C4-2B (cell line): ENCODE data around the gene CCL25.

ENCODE experiments used
- ZFX ChIP-seq: fragments of 450-650 bp; IDR thresholded peaks from 2 replicates; pipeline ENCODE4 v1.6.1; 2017
- TF ChIP-seq, protein P1 (sequence below): fragments of 450-650 bp; conservative IDR thresholded peaks from 2 replicates; pipeline ENCODE4 v1.5.1; 2017; ENCODE audit warnings: mild to moderate bottlenecking

GRCh38 chr19:8004723-8005513 lies 47.6 kb upstream of the CCL25 start:
- TF ChIP-seq, protein P1, sequence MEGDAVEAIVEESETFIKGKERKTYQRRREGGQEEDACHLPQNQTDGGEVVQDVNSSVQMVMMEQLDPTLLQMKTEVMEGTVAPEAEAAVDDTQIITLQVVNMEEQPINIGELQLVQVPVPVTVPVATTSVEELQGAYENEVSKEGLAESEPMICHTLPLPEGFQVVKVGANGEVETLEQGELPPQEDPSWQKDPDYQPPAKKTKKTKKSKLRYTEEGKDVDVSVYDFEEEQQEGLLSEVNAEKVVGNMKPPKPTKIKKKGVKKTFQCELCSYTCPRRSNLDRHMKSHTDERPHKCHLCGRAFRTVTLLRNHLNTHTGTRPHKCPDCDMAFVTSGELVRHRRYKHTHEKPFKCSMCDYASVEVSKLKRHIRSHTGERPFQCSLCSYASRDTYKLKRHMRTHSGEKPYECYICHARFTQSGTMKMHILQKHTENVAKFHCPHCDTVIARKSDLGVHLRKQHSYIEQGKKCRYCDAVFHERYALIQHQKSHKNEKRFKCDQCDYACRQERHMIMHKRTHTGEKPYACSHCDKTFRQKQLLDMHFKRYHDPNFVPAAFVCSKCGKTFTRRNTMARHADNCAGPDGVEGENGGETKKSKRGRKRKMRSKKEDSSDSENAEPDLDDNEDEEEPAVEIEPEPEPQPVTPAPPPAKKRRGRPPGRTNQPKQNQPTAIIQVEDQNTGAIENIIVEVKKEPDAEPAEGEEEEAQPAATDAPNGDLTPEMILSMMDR: no peak
- peak; percentile 96 for TF ChIP-seq ZFX
